Measurements from ENCODE around the gene CCL22.

The CCL22 gene

DNA sequence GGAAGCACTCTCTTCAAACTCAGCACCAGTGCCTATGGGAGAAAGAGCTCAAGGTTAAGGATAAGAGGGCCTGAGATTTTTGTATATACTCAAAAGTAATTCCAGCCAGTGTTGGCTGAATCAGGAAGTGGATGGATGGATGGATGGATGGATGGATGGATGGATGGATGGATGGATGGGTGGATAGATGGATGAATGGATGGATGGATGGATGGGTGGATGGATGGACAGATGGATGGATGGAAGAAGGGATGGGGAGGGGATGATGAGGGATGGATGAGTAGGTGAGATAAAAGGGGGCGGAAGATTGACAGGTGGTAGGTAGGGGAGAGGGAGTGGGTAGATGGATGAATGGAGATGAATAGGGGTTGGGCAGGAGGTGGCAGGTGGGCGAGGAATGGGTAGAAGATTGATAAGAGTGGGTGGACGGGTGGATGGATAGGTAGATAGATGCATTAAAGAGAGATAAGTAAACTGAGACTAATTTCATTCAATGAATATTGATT lies 17.8 kb downstream of the CCL22 start:
- Histone ChIP-seq H3K9me3 (ENCODE audit: low read length) (no peaks in the 10 kb centered on the region), H3K4me1 (ENCODE audit: insufficient read depth, low read length, severe bottlenecking) (no peaks in the 10 kb centered on the region), H3K27ac (ENCODE audit: low read depth, low read length, poor library complexity, severe bottlenecking) (no peak overlapping the region), H3K36me3 (ENCODE audit: insufficient read depth, low read length) (no peaks in the 10 kb centered on the region), H3K9me2 (ENCODE audit: low read depth, low read length) (no peaks in the 10 kb centered on the region), H3K4me2 (ENCODE audit: low read length) (no peak overlapping the region), H3K4me3 (ENCODE audit: low read depth, low read length, poor library complexity, severe bottlenecking) (no peak overlapping the region), H3F3A (ENCODE audit: insufficient read depth, low read length) (no peaks in the 10 kb centered on the region), H2AFZ (ENCODE audit: low read length) (no peak overlapping the region), H3K79me2 (ENCODE audit: insufficient read depth, low read length) (no peaks in the 10 kb centered on the region), H3K9ac (ENCODE audit: low read length) (no peak overlapping the region), H4K20me1 (ENCODE audit: insufficient read depth, low read length) (no peaks in the 10 kb centered on the region), H3K27me3 (ENCODE audit: insufficient read depth, low read length) (peaks cover 15% of the 10 kb centered on the region)
- TF ChIP-seq EZH2 (IDR thresholded peaks at IDR 0.05; ENCODE audit: borderline replicate concordance, low read length), result no peak
- TF ChIP-seq CTCF (IDR thresholded peaks at IDR 0.05; ENCODE audit: low read length), result no peak

DNA sequence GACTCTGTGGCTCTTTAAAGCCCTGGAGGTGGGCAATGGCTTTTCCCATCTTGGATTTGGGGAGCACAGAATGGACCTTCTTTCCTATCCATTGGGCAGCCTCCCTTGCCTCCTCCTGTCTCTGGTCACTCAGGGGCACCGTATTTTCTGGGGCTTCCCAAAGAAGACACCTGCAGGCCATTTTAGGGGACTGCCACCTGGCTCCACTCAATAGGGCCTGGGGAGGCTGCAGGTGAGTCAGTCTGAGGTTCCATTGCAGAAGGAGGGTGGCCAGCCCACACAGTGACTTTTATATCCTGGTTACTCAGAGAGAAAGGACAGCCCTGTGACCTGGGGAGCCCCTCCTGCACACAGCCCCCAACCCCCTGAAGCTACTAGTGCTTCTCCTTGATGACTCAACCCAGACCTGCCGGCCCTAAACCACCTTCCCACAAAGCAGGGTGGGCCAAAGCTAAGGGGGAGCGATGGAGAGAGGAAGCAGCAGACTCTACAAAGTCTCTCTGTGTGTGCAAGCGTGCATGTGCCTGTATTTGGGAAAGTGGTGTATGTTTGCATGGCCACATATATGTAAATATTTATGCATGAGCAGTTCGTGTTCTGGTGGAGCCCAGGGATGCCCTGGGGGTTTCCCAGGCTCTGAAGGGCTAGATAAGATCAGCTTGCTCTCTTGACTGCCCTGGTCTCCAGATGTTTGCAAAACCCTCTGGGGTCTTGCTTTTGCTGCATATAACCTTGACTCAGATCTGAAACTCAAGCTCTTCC lies 18.7 kb downstream of the CCL22 start:
- TF ChIP-seq EZH2 (IDR thresholded peaks at IDR 0.05; ENCODE audit: borderline replicate concordance, low read length) (no peak), CTCF (IDR thresholded peaks at IDR 0.05; ENCODE audit: low read length) (no peak)

GRCh38 chr16:57379579-57379978 lies 21.0 kb downstream of the CCL22 start:
- H3K4me2 ChIP-seq (ENCODE audit: low read length), result no peak overlapping the region
- no peak overlapping the region for H3K4me3 ChIP-seq (ENCODE audit: low read depth, low read length, poor library complexity, severe bottlenecking)
- H3K36me3 ChIP-seq (ENCODE audit: insufficient read depth, low read length), result no peaks in the 10 kb centered on the region
- H4K20me1 ChIP-seq (ENCODE audit: insufficient read depth, low read length), result no peaks in the 10 kb centered on the region
- no peaks in the 10 kb centered on the region for H3F3A ChIP-seq (ENCODE audit: insufficient read depth, low read length)
- TF ChIP-seq EZH2 (IDR thresholded peaks at IDR 0.05; ENCODE audit: borderline replicate concordance, low read length), result no peak
- TF ChIP-seq CTCF (IDR thresholded peaks at IDR 0.05; ENCODE audit: low read length), result no peak
- peaks cover 6% of the 10 kb centered on the region; the same call in 1 of the 2 replicates for H3K27me3 ChIP-seq (ENCODE audit: insufficient read depth, low read length)
- H3K4me1 ChIP-seq (ENCODE audit: insufficient read depth, low read length, severe bottlenecking), result no peaks in the 10 kb centered on the region
- H3K27ac ChIP-seq (ENCODE audit: low read depth, low read length, poor library complexity, severe bottlenecking), result no peak overlapping the region
- no peak overlapping the region for H2AFZ ChIP-seq (ENCODE audit: low read length)
- no peaks in the 10 kb centered on the region for H3K9me2 ChIP-seq (ENCODE audit: low read depth, low read length)
- no peaks in the 10 kb centered on the region for H3K9me3 ChIP-seq (ENCODE audit: low read length)
- no peak overlapping the region for H3K9ac ChIP-seq (ENCODE audit: low read length)
- H3K79me2 ChIP-seq (ENCODE audit: insufficient read depth, low read length), result no peaks in the 10 kb centered on the region

More for the DNA sequence above, 18.7 kb downstream of the CCL22 start:
- Histone ChIP-seq H3F3A (ENCODE audit: insufficient read depth, low read length) (no peaks in the 10 kb centered on the region), H3K4me3 (ENCODE audit: low read depth, low read length, poor library complexity, severe bottlenecking) (no peak overlapping the region), H3K79me2 (ENCODE audit: insufficient read depth, low read length) (no peaks in the 10 kb centered on the region), H3K9me2 (ENCODE audit: low read depth, low read length) (no peaks in the 10 kb centered on the region), H3K9ac (ENCODE audit: low read length) (no peak overlapping the region), H3K36me3 (ENCODE audit: insufficient read depth, low read length) (no peaks in the 10 kb centered on the region), H3K27ac (ENCODE audit: low read depth, low read length, poor library complexity, severe bottlenecking) (no peak overlapping the region), H3K4me2 (ENCODE audit: low read length) (no peak overlapping the region), H3K4me1 (ENCODE audit: insufficient read depth, low read length, severe bottlenecking) (no peaks in the 10 kb centered on the region), H4K20me1 (ENCODE audit: insufficient read depth, low read length) (no peaks in the 10 kb centered on the region), H3K9me3 (ENCODE audit: low read length) (no peaks in the 10 kb centered on the region), H2AFZ (ENCODE audit: low read length) (no peak overlapping the region), H3K27me3 (ENCODE audit: insufficient read depth, low read length) (peaks cover 12% of the 10 kb centered on the region; the same call in 1 of the 2 replicates)

Data from OCI-LY1 (cell line).